ENCODE data around the gene KAZN.

Gene KAZN

GRCh38 chr1:14853518-14853917 lies 255.0 kb downstream of the KAZN start:
- DNase-seq (ENCODE audit: low spot score): no peak

GRCh38 chr1:14855268-14855667 lies 256.8 kb downstream of the KAZN start:
- DNase-seq (ENCODE audit: low spot score): no peak

GRCh38 chr1:14855801-14856200 lies 257.3 kb downstream of the KAZN start:
- no peak for DNase-seq (ENCODE audit: low spot score)

- DNase-seq (ENCODE audit: low spot score): peak; percentile 45
Measured at GRCh38 chr1:14857436-14858195, 259.1 kb downstream of the KAZN start.

GRCh38 chr1:14862114-14862771 lies 263.8 kb downstream of the KAZN start:
- DNase-seq (ENCODE audit: low spot score): no peak

- DNase-seq (ENCODE audit: low spot score): no peak
Measured at GRCh38 chr1:14865106-14865505, 266.6 kb downstream of the KAZN start.

- no peak for DNase-seq (ENCODE audit: low spot score)
Measured at GRCh38 chr1:14866911-14867612, 268.6 kb downstream of the KAZN start.

- DNase-seq (ENCODE audit: low spot score): no peak
Measured at GRCh38 chr1:14869187-14869586, 270.7 kb downstream of the KAZN start.

GRCh38 chr1:14871218-14871970 lies 272.9 kb downstream of the KAZN start:
- no peak for DNase-seq (ENCODE audit: low spot score)

DNA sequence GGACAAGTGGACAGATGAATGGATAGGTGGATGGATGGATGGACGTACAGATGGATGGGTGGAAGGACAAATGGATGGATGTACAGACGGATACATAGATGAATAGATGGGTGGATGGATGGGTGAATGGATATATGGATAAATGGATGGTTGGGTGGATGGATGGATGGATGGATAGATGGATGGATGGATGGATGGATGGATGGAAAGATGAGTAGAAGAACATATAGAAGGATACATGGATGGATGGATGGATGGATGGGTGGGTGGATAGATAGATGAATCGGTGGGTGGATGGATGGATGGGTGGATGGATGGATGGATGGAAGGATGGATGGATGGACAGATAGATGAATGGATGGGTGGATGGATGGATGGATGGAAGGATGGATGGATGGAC lies 274.3 kb downstream of the KAZN start:
- no peak for DNase-seq (ENCODE audit: low spot score)

GRCh38 chr1:14873677-14874076 lies 275.2 kb downstream of the KAZN start:
- DNase-seq (ENCODE audit: low spot score): no peak

- DNase-seq (ENCODE audit: low spot score): no peak
Measured at GRCh38 chr1:14875524-14876509, 277.3 kb downstream of the KAZN start.

DNA sequence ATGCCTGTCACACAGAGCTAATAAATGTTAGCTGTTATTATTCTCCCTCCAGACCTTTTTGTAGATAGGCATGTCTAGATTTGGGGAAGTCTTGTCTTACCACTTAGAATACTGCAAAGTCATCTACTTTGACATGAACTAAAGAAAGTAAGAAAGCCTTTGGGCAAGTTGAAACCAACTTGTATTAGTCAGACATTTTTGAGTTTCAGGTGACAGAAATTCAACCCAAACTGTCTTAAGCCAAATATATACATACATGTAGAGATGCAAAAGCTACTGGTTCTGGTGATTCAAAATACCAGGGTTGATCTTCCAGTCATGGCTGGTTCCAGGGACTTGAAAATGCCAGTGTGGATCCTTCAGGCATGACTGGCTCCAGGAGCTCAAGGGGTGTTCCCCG lies 278.3 kb downstream of the KAZN start:
- DNase-seq (ENCODE audit: low spot score): no peak

- DNase-seq (ENCODE audit: low spot score): no peak
Measured at GRCh38 chr1:14877224-14877623, 278.7 kb downstream of the KAZN start.

- no peak for DNase-seq (ENCODE audit: low spot score)
Measured at GRCh38 chr1:14878124-14878523, 279.6 kb downstream of the KAZN start.

DNA sequence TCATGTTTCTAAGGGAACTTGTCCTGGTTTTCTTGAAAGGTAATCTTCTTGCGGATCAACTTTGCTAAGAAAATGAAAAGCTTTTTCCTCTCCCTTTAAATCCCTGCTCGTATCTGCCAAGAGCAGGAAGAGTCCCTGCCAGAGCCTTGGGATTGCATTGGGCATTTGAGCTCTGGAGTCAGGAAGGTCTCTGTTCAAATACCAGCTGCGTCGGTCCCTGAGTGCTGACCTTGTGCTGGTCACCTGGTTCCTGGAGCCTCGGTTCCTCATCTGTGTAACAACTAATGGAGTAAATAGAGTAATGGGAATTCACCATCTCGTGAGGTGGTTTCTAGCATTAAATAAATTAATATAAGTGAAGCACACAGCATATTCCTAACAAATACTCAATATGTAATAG lies 280.5 kb downstream of the KAZN start:
- no peak for DNase-seq (ENCODE audit: low spot score)

DNA sequence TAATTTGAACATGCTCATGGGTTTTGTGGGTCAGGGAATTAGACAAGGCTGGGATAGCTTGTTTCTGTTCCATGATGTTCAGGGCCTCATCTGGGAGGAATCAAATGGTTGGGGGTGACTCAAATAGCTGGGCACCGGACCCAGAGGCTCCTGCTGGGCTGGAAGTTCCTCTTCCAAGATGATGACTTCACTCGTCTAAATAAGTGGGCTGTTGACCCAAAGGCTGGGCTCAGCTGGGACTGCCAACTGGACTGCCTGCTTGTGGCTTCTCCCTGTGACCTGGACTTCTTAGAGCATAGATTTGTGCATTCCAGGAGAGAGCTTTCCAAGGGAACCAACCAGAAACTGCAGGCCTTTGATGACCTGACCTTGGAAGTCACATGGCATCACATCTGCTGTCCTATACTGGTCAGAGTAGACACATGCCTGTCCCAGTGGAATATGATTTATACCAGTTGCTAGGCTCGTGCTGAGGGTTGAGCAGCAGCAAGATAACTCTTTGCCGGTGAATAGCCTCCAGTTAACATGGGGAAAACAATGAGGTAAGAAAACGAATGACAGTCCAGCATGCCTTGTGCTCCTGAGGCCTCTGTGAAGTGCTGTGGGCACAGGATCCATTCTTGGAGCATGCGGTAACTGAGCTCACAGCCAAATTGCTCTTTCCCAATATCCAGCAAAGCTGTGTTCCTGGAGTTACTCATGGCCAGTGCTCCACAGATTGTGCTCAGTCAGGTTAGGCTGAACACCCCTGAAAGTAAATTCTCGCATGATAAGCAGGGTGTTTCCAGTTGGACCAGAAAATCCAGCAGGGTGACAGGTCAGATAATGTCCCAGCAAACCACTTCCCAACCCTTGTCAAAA lies 282.2 kb downstream of the KAZN start:
- DNase-seq (ENCODE audit: low spot score): no peak

DNA sequence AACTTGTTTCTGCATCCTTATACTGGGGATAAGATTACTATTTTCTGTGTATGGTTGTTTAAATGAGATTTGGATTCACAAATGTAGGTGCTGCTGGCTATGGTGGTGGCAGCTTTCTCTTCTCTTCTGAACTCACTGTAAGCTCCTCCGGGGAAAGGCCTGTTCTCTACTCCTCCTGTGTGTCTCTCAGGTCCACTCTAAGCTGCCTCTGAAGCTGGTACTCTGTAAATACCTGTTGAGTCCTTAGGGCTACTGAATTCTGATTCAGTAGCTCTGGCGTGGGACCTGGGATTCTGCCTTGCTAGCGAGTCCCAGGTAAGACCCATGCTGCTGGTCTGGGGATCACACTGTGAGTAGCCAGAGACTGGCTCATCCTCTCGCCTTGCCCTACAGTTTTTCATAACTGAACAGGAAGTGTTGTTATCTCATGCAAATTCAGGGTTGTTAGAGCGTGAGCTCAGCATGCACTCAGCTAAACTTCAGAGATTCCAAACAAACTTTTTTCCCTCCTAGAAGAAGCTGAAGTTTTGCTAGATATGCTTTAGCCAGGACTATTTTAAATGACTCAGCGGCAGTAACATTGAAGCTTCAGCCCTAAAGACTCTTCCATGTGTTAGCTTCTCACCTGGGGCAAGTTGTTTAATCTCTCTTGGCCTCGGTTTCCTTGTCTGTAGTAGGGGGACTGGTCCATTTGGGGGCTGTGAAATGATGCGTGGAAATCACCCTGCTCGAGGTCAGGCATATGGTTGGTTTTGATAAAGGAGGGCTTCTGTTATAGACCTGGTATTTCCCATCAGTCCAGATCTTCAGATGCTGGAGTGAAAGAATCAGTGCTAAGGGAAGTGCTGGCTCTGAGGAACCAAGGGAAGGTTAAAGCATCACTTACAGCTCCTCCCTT lies 283.5 kb downstream of the KAZN start:
- DNase-seq (ENCODE audit: low spot score): no peak

- DNase-seq (ENCODE audit: low spot score): no peak
Measured at GRCh38 chr1:14884614-14885175, 286.2 kb downstream of the KAZN start.
